Astrocyte of the cerebellum (primary cell): Measurements from ENCODE around the gene TTLL12.

Experiments used
- DNase-seq: peaks from one replicate; pipeline ENCODE4 v3.0.0-alpha.2; 2011; ENCODE audit warnings: low read depth
- H3K4me3 ChIP-seq: 2 replicates; pipeline ENCODE4 v1.5.1; 2011; ENCODE audit warnings: mild to moderate bottlenecking, low read depth, low read length, moderate library complexity
- CTCF ChIP-seq: IDR thresholded peaks from 2 replicates; pipeline ENCODE4 v1.5.1; 2012; ENCODE audit warnings: low read length, low read depth, moderate library complexity, mild to moderate bottlenecking; ENCODE audit errors: missing control alignments
- in situ Hi-C: cut with HindIII; loops from 2 replicates; pipeline ENCODE4 v1.10.0; 2017; ENCODE audit warnings: low sequenced_read_pairs

The TTLL12 gene

GRCh38 chr22:43176090-43176489 lies 10.8 kb downstream of the TTLL12 start:
- no peak for TF ChIP-seq CTCF
- in situ Hi-C loops: no loop called here
- DNase-seq: no peak
- H3K4me3 ChIP-seq: no peak overlapping the region

GRCh38 chr22:43174941-43175531 lies 11.9 kb downstream of the TTLL12 start:
- DNase-seq: no peak

GRCh38 chr22:43173976-43174720 lies 12.8 kb downstream of the TTLL12 start:
- TF ChIP-seq CTCF: no peak
- in situ Hi-C loops: no loop called here
- no peak for DNase-seq
- H3K4me3 ChIP-seq: no peak overlapping the region

More at GRCh38 chr22:43174941-43175531, 11.9 kb downstream of the TTLL12 start:
- no peak for TF ChIP-seq CTCF
- in situ Hi-C loops: no loop called here
- H3K4me3 ChIP-seq: no peak overlapping the region

GRCh38 chr22:43173566-43173965 lies 13.4 kb downstream of the TTLL12 start:
- no peak overlapping the region for H3K4me3 ChIP-seq
- in situ Hi-C loops: no loop called here
- DNase-seq: no peak
- no peak for TF ChIP-seq CTCF

GRCh38 chr22:43172191-43172590 lies 14.7 kb downstream of the TTLL12 start:
- DNase-seq: no peak
- in situ Hi-C loops: no loop called here
- TF ChIP-seq CTCF: no peak
- no peak overlapping the region for H3K4me3 ChIP-seq

- DNase-seq: no peak
Observed at GRCh38 chr22:43171607-43172006, 15.3 kb downstream of the TTLL12 start.

More at GRCh38 chr22:43171607-43172006, 15.3 kb downstream of the TTLL12 start:
- no peak for TF ChIP-seq CTCF
- in situ Hi-C loops: no loop called here
- no peak overlapping the region for H3K4me3 ChIP-seq
